Activated B cell treated with CpG ODN at 0.5 μM for 24 hours (primary cell): Measurements from ENCODE around the gene DDX54. TPM values are rescaled to one million over a fixed set of nuclear protein-coding genes. Genes with fewer than 3 reads are reported as not detected.

Experiments
- ATAC-seq: fragments of 200-7000 bp; cut with Tn5 transposase; one replicate; pipeline ENCODE4 v1.10.0; 2021; ENCODE audit warnings: low read depth, mild to moderate bottlenecking, moderate library complexity
- CTCF ChIA-PET: fragments of 350-600 bp; sonication (Branson Sonifier 250); formaldehyde crosslinking; loops from one replicate; lab custom pipeline; 2021; ENCODE audit warnings: antibody characterized with exemption; lab: Charles Lee
- POLR2A ChIA-PET: fragments of 350-600 bp; sonication (Branson Sonifier 250); formaldehyde crosslinking; loops from one replicate; lab custom pipeline; 2021; ENCODE audit warnings: antibody characterized with exemption; lab: Charles Lee
- DNase-seq: peaks from one replicate; pipeline ENCODE4 v3.0.0; 2022
- H3K27ac Mint-ChIP-seq: one replicate; pipeline ENCODE4 v1.8.0; 2020; ENCODE audit warnings: mixed read lengths
- H3K27me3 Mint-ChIP-seq: one replicate; pipeline ENCODE4 v1.8.0; 2021; ENCODE audit warnings: mixed read lengths
- H3K36me3 Mint-ChIP-seq: one replicate; pipeline ENCODE4 v1.8.0; 2021; ENCODE audit warnings: low read depth, mixed read lengths
- H3K4me1 Mint-ChIP-seq: one replicate; pipeline ENCODE4 v1.8.0; 2021; ENCODE audit warnings: mixed read lengths
- H3K4me3 Mint-ChIP-seq: one replicate; pipeline ENCODE4 v1.8.0; 2020; ENCODE audit warnings: mild to moderate bottlenecking, mixed read lengths
- H3K9me3 Mint-ChIP-seq: one replicate; pipeline ENCODE4 v1.8.0; 2020; ENCODE audit warnings: mixed read lengths
- CTCF ChIP-seq: fragments of 200-600 bp; IDR thresholded peaks from one replicate; pipeline ENCODE4 v1.8.0; 2022; ENCODE audit warnings: antibody characterized with exemption, mild to moderate bottlenecking
- intact Hi-C: fragments of 100-400 bp; cut with micrococcal nuclease; formaldehyde crosslinking; loops from one replicate; pipeline ENCODE4 v1.15.1; 2024
- total RNA-seq: library from RNA; stranded (reverse); gene quantifications from 2 replicates; pipeline ENCODE4 v1.2.3, GENCODE V29; 2022

The DDX54 gene
- total RNA-seq, 1 donor from 2014 or later: 115 TPM

- ATAC-seq (no peak), DNase-seq (no peak)
- peak overlapping the region; percentile 94 for H3K4me3 Mint-ChIP-seq
- peaks cover 43% of the 10 kb centered on the region for H3K4me1 Mint-ChIP-seq
- ChIA-PET POLR2A (interaction anchor here (0.9 to 7.7 kb wide), 12 partner anchors 12 to 243 kb away, joined by 3 to 287 read pairs (median 8); partner anchors contain the start of genes DDX54, RITA1 and SLC8B1), CTCF (interaction anchor here (0.7 to 3.3 kb wide), 2 partner anchors 11 to 14 kb away, joined by 3 to 23 read pairs; no protein-coding TSS in a partner anchor)
- peaks cover 14% of the 10 kb centered on the region for H3K36me3 Mint-ChIP-seq
- TF ChIP-seq CTCF: no peak
- H3K27me3 Mint-ChIP-seq: no peaks in the 10 kb centered on the region
- H3K27ac Mint-ChIP-seq: peak overlapping the region; percentile 94
- H3K9me3 Mint-ChIP-seq: no peaks in the 10 kb centered on the region
- intact Hi-C loops: loop anchor here (1.0 kb wide), 5 partner anchors 7 to 136 kb away; partner anchors contain the start of genes DDX54, PLBD2 and RITA1
These were observed 36.9 kb upstream of the DDX54 start for GRCh38 chr12:113221997-113222729.

- peak within 1 kb of the TSS; percentile 94 for H3K4me3 Mint-ChIP-seq
- ATAC-seq: peak; percentile 91
- POLR2A ChIA-PET: interaction anchor here (0.8 to 7.7 kb wide), 11 partner anchors 11 to 803 kb away, joined by 3 to 287 read pairs (median 8); partner anchors contain the start of genes DDX54, PTPN11, RITA1 and SLC8B1
These were observed 36.1 kb upstream of the DDX54 start, which contains the start of gene TPCN1 for GRCh38 chr12:113221181-113221996. TSS of gene TPCN1 (plus strand) at chr12:113221464. CDS start at chr12:113226853, 5,389 bp downstream.

GRCh38 chr12:113220593-113221180, 35.4 kb upstream of the DDX54 start:
- intact Hi-C loops: loop anchor here (1.0 kb wide), 5 partner anchors 9 to 138 kb away; partner anchors contain the start of genes DDX54, PLBD2 and RITA1
- ChIA-PET CTCF (interaction anchor here (1.2 to 3.3 kb wide), 4 partner anchors 9 to 23 kb away, joined by 5 to 23 read pairs (median 6); no protein-coding TSS in a partner anchor), POLR2A (interaction anchor here (0.9 to 7.7 kb wide), 7 partner anchors 10 to 35 kb away, joined by 5 to 287 read pairs (median 54); partner anchors contain the start of genes DDX54 and RITA1)
- peaks cover 8% of the 10 kb centered on the region for H3K36me3 Mint-ChIP-seq
- H3K9me3 Mint-ChIP-seq: no peaks in the 10 kb centered on the region
- no peaks in the 10 kb centered on the region for H3K27me3 Mint-ChIP-seq
- DNase-seq (no peak), ATAC-seq (no peak)
- no peak for TF ChIP-seq CTCF
- H3K4me3 Mint-ChIP-seq: peak overlapping the region; percentile 94
- H3K27ac Mint-ChIP-seq: peak overlapping the region; percentile 94
- peaks cover 45% of the 10 kb centered on the region for H3K4me1 Mint-ChIP-seq

More at GRCh38 chr12:113221181-113221996, 36.1 kb upstream of the DDX54 start, which contains the start of gene TPCN1:
- CTCF ChIA-PET: interaction anchor here (1.2 to 3.3 kb wide), 4 partner anchors 8 to 24 kb away, joined by 5 to 23 read pairs (median 6); no protein-coding TSS in a partner anchor
- DNase-seq: peak; percentile 95
- Mint-ChIP-seq H3K4me1 (peaks cover 45% of the 10 kb centered on the region), H3K27ac (peak within 1 kb of the TSS; percentile 94), H3K36me3 (peaks cover 8% of the 10 kb centered on the region), H3K9me3 (no peaks in the 10 kb centered on the region), H3K27me3 (no peaks in the 10 kb centered on the region)
- TF ChIP-seq CTCF: no peak
- intact Hi-C loops: loop anchor here (1.0 kb wide), 5 partner anchors 8 to 137 kb away; partner anchors contain the start of genes DDX54, PLBD2 and RITA1

- POLR2A ChIA-PET: no interaction called here
- Mint-ChIP-seq H3K4me1 (peaks cover 36% of the 10 kb centered on the region), H3K9me3 (no peaks in the 10 kb centered on the region), H3K27ac (no peak overlapping the region), H3K36me3 (peaks cover 1% of the 10 kb centered on the region), H3K27me3 (no peaks in the 10 kb centered on the region), H3K4me3 (no peak overlapping the region)
- ATAC-seq: no peak
- DNase-seq: no peak
- intact Hi-C loops: no loop called here
- no peak for TF ChIP-seq CTCF
- CTCF ChIA-PET: interaction anchor here (1.7 kb wide), 1 partner anchor 17 kb away, joined by 5 read pairs; no protein-coding TSS in a partner anchor
These were observed 30.7 kb upstream of the DDX54 start for GRCh38 chr12:113216027-113216426.
